Measurements from ENCODE around the gene IGF1R.

GRCh38 chr15:98657721-98658120 lies 9.4 kb downstream of the IGF1R start:
- TF ChIP-seq, protein P1, sequence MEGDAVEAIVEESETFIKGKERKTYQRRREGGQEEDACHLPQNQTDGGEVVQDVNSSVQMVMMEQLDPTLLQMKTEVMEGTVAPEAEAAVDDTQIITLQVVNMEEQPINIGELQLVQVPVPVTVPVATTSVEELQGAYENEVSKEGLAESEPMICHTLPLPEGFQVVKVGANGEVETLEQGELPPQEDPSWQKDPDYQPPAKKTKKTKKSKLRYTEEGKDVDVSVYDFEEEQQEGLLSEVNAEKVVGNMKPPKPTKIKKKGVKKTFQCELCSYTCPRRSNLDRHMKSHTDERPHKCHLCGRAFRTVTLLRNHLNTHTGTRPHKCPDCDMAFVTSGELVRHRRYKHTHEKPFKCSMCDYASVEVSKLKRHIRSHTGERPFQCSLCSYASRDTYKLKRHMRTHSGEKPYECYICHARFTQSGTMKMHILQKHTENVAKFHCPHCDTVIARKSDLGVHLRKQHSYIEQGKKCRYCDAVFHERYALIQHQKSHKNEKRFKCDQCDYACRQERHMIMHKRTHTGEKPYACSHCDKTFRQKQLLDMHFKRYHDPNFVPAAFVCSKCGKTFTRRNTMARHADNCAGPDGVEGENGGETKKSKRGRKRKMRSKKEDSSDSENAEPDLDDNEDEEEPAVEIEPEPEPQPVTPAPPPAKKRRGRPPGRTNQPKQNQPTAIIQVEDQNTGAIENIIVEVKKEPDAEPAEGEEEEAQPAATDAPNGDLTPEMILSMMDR (IDR thresholded peaks at IDR 0.05 in 2 of 3, conservative IDR thresholded peaks at IDR 0.05 in 1 of 3; ENCODE audit: borderline replicate concordance in 1 of 3, insufficient read depth in 1 of 3, low read depth in 2 of 3, low read length in 2 of 3): no peak
- no peak for TF ChIP-seq POLR2AphosphoS5 (IDR thresholded peaks at IDR 0.05; ENCODE audit: low read depth, low read length)
